IMR-90 (cell line): ENCODE measurements around the gene PALLD. TPM values are rescaled to one million over a fixed set of nuclear protein-coding genes. Genes with fewer than 3 reads are reported as not detected.
A peak's percentile ranks its signal among the peaks of the same experiment; 100 is the strongest.

Experiments
- ATAC-seq: fragments of 200-7000 bp; cut with Tn5 transposase; 2 replicates; pipeline ENCODE4 v1.9.1; 2020; ENCODE audit warnings: low read depth, mild to moderate bottlenecking, moderate library complexity
- BruUV-seq: library from RNA; stranded (reverse); fragments of 400-500 nt; replicated peaks from 2 replicates; lab custom pipeline; 2021; lab: Mats Ljungman, UMichigan
- CTCF ChIA-PET: fragments of 300-600 bp; formaldehyde crosslinking; extraction: SDS; loops from one replicate; lab custom pipeline; 2021; ENCODE audit warnings: antibody characterized with exemption; lab: Yijun Ruan, JAX
- POLR2A ChIA-PET: fragments of 300-600 bp; sonication (Branson Sonifier 250); formaldehyde crosslinking; loops from one replicate; lab custom pipeline; 2022; ENCODE audit warnings: antibody characterized with exemption; ENCODE audit not compliant: unreplicated experiment; lab: Charles Lee
- DNase-seq: peaks from one replicate; pipeline ENCODE4 v3.0.0; 2013
- H2AFZ ChIP-seq: replicated peaks from 2 replicates; pipeline ENCODE3; 2013; ENCODE audit warnings: low read length, mild to moderate bottlenecking; ENCODE audit not compliant: poor library complexity
- H2AK5ac ChIP-seq: 2 replicates; pipeline ENCODE4 v1.6.1; 2013; ENCODE audit warnings: low read depth, low read length, inconsistent platforms
- H2AK9ac ChIP-seq: replicated peaks from 2 replicates; pipeline ENCODE3; 2013; ENCODE audit warnings: mild to moderate bottlenecking, low read depth, low read length, moderate library complexity; ENCODE audit not compliant: poor library complexity
- H2BK120ac ChIP-seq: 2 replicates; pipeline ENCODE4 v1.6.1; 2013; ENCODE audit warnings: low read depth, low read length, inconsistent platforms
- H2BK15ac ChIP-seq: 3 replicates; pipeline ENCODE4 v1.6.1; 2013; ENCODE audit warnings: low read depth, low read length, inconsistent platforms
- H2BK20ac ChIP-seq: 2 replicates; pipeline ENCODE4 v1.6.1; 2013; ENCODE audit warnings: low read depth, mild to moderate bottlenecking, inconsistent platforms, low read length, moderate library complexity
- H2BK5ac ChIP-seq: 2 replicates; pipeline ENCODE4 v1.6.1; 2013; ENCODE audit warnings: mild to moderate bottlenecking, low read depth, low read length, inconsistent platforms; ENCODE audit not compliant: poor library complexity, severe bottlenecking
- H3K14ac ChIP-seq: replicated peaks from 2 replicates; pipeline ENCODE4 v1.6.1; 2013; ENCODE audit warnings: low read depth, low read length, inconsistent platforms
- H3K18ac ChIP-seq: 2 replicates; pipeline ENCODE4 v1.6.1; 2013; ENCODE audit warnings: low read depth, low read length, control low read depth
- H3K23ac ChIP-seq: 2 replicates; pipeline ENCODE4 v1.6.1; 2013; ENCODE audit warnings: low read depth, low read length, inconsistent platforms
- H3K27ac ChIP-seq: 2 replicates; pipeline ENCODE4 v1.5.1; 2013; ENCODE audit warnings: mild to moderate bottlenecking, control low read depth, low read length; ENCODE audit not compliant: insufficient read depth
- H3K27me3 ChIP-seq: 2 replicates; pipeline ENCODE4 v1.6.1; 2013; ENCODE audit warnings: low read length; ENCODE audit not compliant: control insufficient read depth, insufficient read depth
- H3K36me3 ChIP-seq: 2 replicates; pipeline ENCODE4 v1.6.1; 2013; ENCODE audit warnings: low read length, mixed read lengths; ENCODE audit not compliant: control insufficient read depth, insufficient read depth
- H3K4ac ChIP-seq: 2 replicates; pipeline ENCODE4 v1.6.1; 2013; ENCODE audit warnings: low read depth, low read length, inconsistent platforms
- H3K4me1 ChIP-seq: 2 replicates; pipeline ENCODE4 v1.6.1; 2013; ENCODE audit warnings: low read length, mixed read lengths; ENCODE audit not compliant: control insufficient read depth, insufficient read depth
- H3K4me2 ChIP-seq: 2 replicates; pipeline ENCODE4 v1.6.1; 2013; ENCODE audit warnings: low read depth, mild to moderate bottlenecking, control low read depth, low read length, moderate library complexity
- H3K4me3 ChIP-seq: 2 replicates; pipeline ENCODE4 v1.5.1; 2013; ENCODE audit warnings: low read depth, mild to moderate bottlenecking, control low read depth, low read length, moderate library complexity; ENCODE audit not compliant: insufficient read depth
- H3K56ac ChIP-seq: 2 replicates; pipeline ENCODE4 v1.6.1; 2013; ENCODE audit warnings: low read length, inconsistent platforms; ENCODE audit not compliant: insufficient read depth; ENCODE audit errors: extremely low read depth
- H3K79me1 ChIP-seq, 2 experiments: 2 replicates each; pipeline ENCODE4 v1.6.1; 2013; ENCODE audit warnings: low read length in 2 of 2, inconsistent platforms in 1 of 2, low read depth in 1 of 2
- H3K9ac ChIP-seq: 2 replicates; pipeline ENCODE4 v1.6.1; 2013; ENCODE audit warnings: low read depth, low read length, control low read depth
- H3K9me1 ChIP-seq: 2 replicates; pipeline ENCODE4 v1.6.1; 2013; ENCODE audit warnings: low read length, inconsistent platforms; ENCODE audit not compliant: insufficient read depth
- H3K9me3 ChIP-seq: 2 replicates; pipeline ENCODE4 v1.6.1; 2013; ENCODE audit warnings: low read length; ENCODE audit not compliant: control insufficient read depth, insufficient read depth
- H4K20me1 ChIP-seq: 2 replicates; pipeline ENCODE4 v1.6.1; 2013; ENCODE audit warnings: low read length, inconsistent platforms; ENCODE audit not compliant: insufficient read depth
- H4K5ac ChIP-seq: 2 replicates; pipeline ENCODE4 v1.6.1; 2013; ENCODE audit warnings: mild to moderate bottlenecking, low read depth, low read length, control low read depth
- H4K8ac ChIP-seq, 2 experiments: 2 replicates each; pipeline ENCODE4 v1.6.1; 2013; ENCODE audit warnings: low read depth in 2 of 2, low read length in 2 of 2, control low read depth in 1 of 2, inconsistent platforms in 1 of 2
- H4K91ac ChIP-seq: 2 replicates; pipeline ENCODE4 v1.6.1; 2013; ENCODE audit warnings: low read depth, low read length, inconsistent platforms; ENCODE audit not compliant: insufficient read depth
- BHLHE40 ChIP-seq: fragments of 150-350 bp; IDR thresholded peaks from 2 replicates; pipeline ENCODE4 v1.6.1; 2016; ENCODE audit warnings: mild to moderate bottlenecking, low read depth, low read length
- CEBPB ChIP-seq: IDR thresholded peaks from 2 replicates; pipeline ENCODE4 v1.6.1; 2012; ENCODE audit warnings: low read depth, low read length, improper control_type of control experiment
- CHD1 ChIP-seq: IDR thresholded peaks from 2 replicates; pipeline ENCODE4 v1.6.1; 2012; ENCODE audit warnings: low read depth, low read length, improper control_type of control experiment
- ELK1 ChIP-seq: fragments of 150-350 bp; IDR thresholded peaks from 2 replicates; pipeline ENCODE4 v1.6.1; 2016; ENCODE audit warnings: low read depth, mild to moderate bottlenecking, low read length, moderate library complexity, borderline replicate concordance
- FOS ChIP-seq: fragments of 150-350 bp; IDR thresholded peaks from 2 replicates; pipeline ENCODE4 v1.6.1; 2016; ENCODE audit warnings: low read depth, low read length
- MXI1 ChIP-seq: IDR thresholded peaks from 2 replicates; pipeline ENCODE4 v1.6.1; 2012; ENCODE audit warnings: low read depth, mild to moderate bottlenecking, low read length, moderate library complexity, borderline replicate concordance
- NFE2L2 ChIP-seq: fragments of 150-350 bp; IDR thresholded peaks from 2 replicates; pipeline ENCODE4 v1.6.1; 2016; ENCODE audit warnings: low read depth, mild to moderate bottlenecking, low read length
- POLR2A ChIP-seq: IDR thresholded peaks from 2 replicates; pipeline ENCODE4 v1.6.1; 2012; ENCODE audit warnings: mild to moderate bottlenecking, low read depth, low read length
- RCOR1 ChIP-seq: IDR thresholded peaks from 2 replicates; pipeline ENCODE4 v1.6.1; 2012; ENCODE audit warnings: mild to moderate bottlenecking, low read length, improper control_type of control experiment; ENCODE audit not compliant: insufficient replicate concordance
- RFX5 ChIP-seq: IDR thresholded peaks from 2 replicates; pipeline ENCODE4 v1.8.0; 2012; ENCODE audit warnings: low read depth, mild to moderate bottlenecking, low read length, moderate library complexity
- SMC3 ChIP-seq: fragments of 150-350 bp; IDR thresholded peaks from 2 replicates; pipeline ENCODE4 v1.6.1; 2016; ENCODE audit warnings: low read depth, mild to moderate bottlenecking, antibody characterized with exemption, low read length, moderate library complexity
- USF2 ChIP-seq: fragments of 150-350 bp; IDR thresholded peaks from 2 replicates; pipeline ENCODE4 v1.6.1; 2017; ENCODE audit warnings: mild to moderate bottlenecking, antibody characterized with exemption, low read length, low read depth
- WGBS, 2 experiments: methylation state at CpG; one replicate each; pipeline versions ENCODE4 v1.1.5 to v1.1.7; 2013; ENCODE audit warnings: missing lambda C conversion rate in 2 of 2; ENCODE audit not compliant: insufficient read length in 1 of 2; ENCODE audit errors: extremely low coverage in 2 of 2; 5-methylcytosine and 5-hydroxymethylcytosine counted together
- dilution Hi-C: fragments of 300-500 bp; cut with HindIII; formaldehyde crosslinking; loops from one replicate; pipeline ENCODE4 v1.14.3; 2018; ENCODE audit warnings: low sequenced_read_pairs; ENCODE audit not compliant: unreplicated experiment
- in situ Hi-C: fragments of 300-500 bp; cut with MboI; formaldehyde crosslinking; loops from 3 replicates; pipeline ENCODE4 v1.14.3; 2019; ENCODE audit warnings: low sequenced_read_pairs, inconsistent platforms, mixed read lengths
- intact Hi-C: fragments of 100-400 bp; cut with micrococcal nuclease; formaldehyde crosslinking; loops from 2 replicates; pipeline ENCODE4 v1.10.0; 2022
- polyA plus RNA-seq, 3 experiments: library from polyadenylated mRNA; depleted of rRNA; stranded (reverse); fragments of >200 nt; gene quantifications; 2 replicates each; pipeline ENCODE4 v1.2.3, GENCODE V29; 2012; ENCODE audit warnings: low replicate concordance in 1 of 3
- total RNA-seq: library from RNA; depleted of rRNA; stranded (reverse); fragments of >200 nt; gene quantifications from 2 replicates; pipeline ENCODE4 v1.2.3, GENCODE V29; 2012

The PALLD gene
- total and polyA plus RNA-seq, 2 of the 4 experiments (the other 2 are of a cell fraction): 91.0 to 91.9 TPM

- no peaks in the 10 kb centered on the region for H3K36me3 ChIP-seq
- peaks cover 19% of the 10 kb centered on the region for H3K4me1 ChIP-seq
- H3K9ac ChIP-seq: no peak overlapping the region
- DNase-seq: no peak
- 0 out of 2 replicates have a peak overlapping the region, but pooled peaks have one; percentile 28 for H2BK120ac ChIP-seq
- H4K20me1 ChIP-seq: no peaks in the 10 kb centered on the region
- H3K4me2 ChIP-seq: no peak overlapping the region
- H2BK15ac ChIP-seq: peak overlapping the region; percentile 55; the same call in 1 of the 3 replicates
- peak overlapping the region; percentile 36; the same call in 1 of the 2 replicates for H2BK20ac ChIP-seq
- H2AK9ac ChIP-seq: no peak overlapping the region
- no peak for TF ChIP-seq FOS
- TF ChIP-seq NFE2L2: no peak
- TF ChIP-seq CHD1: no peak
- TF ChIP-seq USF2: no peak
- no peak for TF ChIP-seq ELK1
- no peak for TF ChIP-seq CEBPB
- no peak for TF ChIP-seq RCOR1
- no peak for TF ChIP-seq POLR2A
- TF ChIP-seq SMC3: no peak
- TF ChIP-seq MXI1: no peak
- no peak for TF ChIP-seq BHLHE40
- no peak for TF ChIP-seq RFX5
- no peak overlapping the region for H3K23ac ChIP-seq
- POLR2A ChIA-PET: no interaction called here
- no CpG with 5 or more reads among the region's 3 CpGs for WGBS, 2 experiments
- no peak overlapping the region for H3K4me3 ChIP-seq
- intact Hi-C loops (loop anchor here (2.0 kb wide), 1 partner anchor 47 kb away; no protein-coding TSS in a partner anchor), dilution Hi-C loops (no loop called here), in situ Hi-C loops (no loop called here)
- no peak overlapping the region for H3K4ac ChIP-seq
- H4K91ac ChIP-seq: peak overlapping the region; percentile 36; the same call in 1 of the 2 replicates
- H3K18ac ChIP-seq: no peak overlapping the region; the same call in 1 of the 2 replicates
- no peaks in the 10 kb centered on the region; the same call in 1 of the 2 replicates for H3K9me1 ChIP-seq
- no peak overlapping the region for H2BK5ac ChIP-seq
- no peak overlapping the region for H3K56ac ChIP-seq
- H3K14ac ChIP-seq: 0 out of 2 replicates have a peak overlapping the region, but pooled peaks have one; percentile 8
- no peak overlapping the region for H2AK5ac ChIP-seq
- H3K27ac ChIP-seq: no peak overlapping the region
- no peak overlapping the region for H4K5ac ChIP-seq
- H2AFZ ChIP-seq: no peak overlapping the region
- BruUV-seq: no TSS peak
- CTCF ChIA-PET: interaction anchor here (1.2 kb wide), 1 partner anchor 228 kb away, joined by 3 read pairs; no protein-coding TSS in a partner anchor
- H3K9me3 ChIP-seq: no peaks in the 10 kb centered on the region
- H3K79me1 ChIP-seq: no peaks in the 10 kb centered on the region
- no peak overlapping the region for H4K8ac ChIP-seq
- H3K27me3 ChIP-seq: no peaks in the 10 kb centered on the region
- no peak for ATAC-seq
Observed at GRCh38 chr4:168813890-168814289, 317.0 kb downstream of the PALLD start.
